Choroid plexus epithelial cell (primary cell): Measurements from ENCODE around the gene CDADC1.
A peak's percentile ranks its signal among the peaks of the same experiment; 100 is the strongest.

Experiments
- DNase-seq: peaks from one replicate; pipeline ENCODE4 v3.0.0-alpha.2; 2010; ENCODE audit warnings: low read depth
- H3K4me3 ChIP-seq: 2 replicates; pipeline ENCODE4 v1.5.1; 2011; ENCODE audit warnings: low read depth, mild to moderate bottlenecking, control low read depth, low read length, moderate library complexity
- TF ChIP-seq, protein P1 (sequence below): conservative IDR thresholded peaks from 2 replicates; pipeline ENCODE4 v1.5.1; 2011; ENCODE audit warnings: low read depth, mild to moderate bottlenecking, control low read depth, inconsistent platforms, low read length, moderate library complexity

Gene CDADC1

DNA sequence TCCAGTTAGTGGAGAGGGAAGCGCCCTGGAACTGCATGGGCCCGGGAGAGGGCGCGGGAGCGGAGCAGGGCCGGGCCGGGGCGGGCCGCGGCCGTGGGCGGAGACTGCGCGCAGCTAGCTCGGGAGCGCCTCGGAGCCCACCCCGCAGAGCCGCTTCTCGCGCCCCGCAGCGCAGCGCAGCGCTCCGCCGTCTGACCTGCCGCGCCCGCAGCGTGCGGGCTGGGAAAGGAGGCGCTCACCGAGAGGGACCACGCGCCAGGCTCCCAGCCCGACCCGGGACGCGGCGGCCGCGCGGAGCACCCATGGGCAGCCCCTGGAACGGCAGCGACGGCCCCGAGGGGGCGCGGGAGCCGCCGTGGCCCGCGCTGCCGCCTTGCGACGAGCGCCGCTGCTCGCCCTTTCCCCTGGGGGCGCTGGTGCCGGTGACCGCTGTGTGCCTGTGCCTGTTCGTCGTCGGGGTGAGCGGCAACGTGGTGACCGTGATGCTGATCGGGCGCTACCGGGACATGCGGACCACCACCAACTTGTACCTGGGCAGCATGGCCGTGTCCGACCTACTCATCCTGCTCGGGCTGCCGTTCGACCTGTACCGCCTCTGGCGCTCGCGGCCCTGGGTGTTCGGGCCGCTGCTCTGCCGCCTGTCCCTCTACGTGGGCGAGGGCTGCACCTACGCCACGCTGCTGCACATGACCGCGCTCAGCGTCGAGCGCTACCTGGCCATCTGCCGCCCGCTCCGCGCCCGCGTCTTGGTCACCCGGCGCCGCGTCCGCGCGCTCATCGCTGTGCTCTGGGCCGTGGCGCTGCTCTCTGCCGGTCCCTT is 27.5 kb upstream of the CDADC1 start, which contains the start of gene MLNR:
MLNR (plus strand) TSS at position 303 of the 820 bp plus-strand sequence; CDS start at position 303, 0 bp downstream.
- H3K4me3 ChIP-seq: peak within 1 kb of the TSS; percentile 18
- no peak for DNase-seq
- TF ChIP-seq, protein P1, sequence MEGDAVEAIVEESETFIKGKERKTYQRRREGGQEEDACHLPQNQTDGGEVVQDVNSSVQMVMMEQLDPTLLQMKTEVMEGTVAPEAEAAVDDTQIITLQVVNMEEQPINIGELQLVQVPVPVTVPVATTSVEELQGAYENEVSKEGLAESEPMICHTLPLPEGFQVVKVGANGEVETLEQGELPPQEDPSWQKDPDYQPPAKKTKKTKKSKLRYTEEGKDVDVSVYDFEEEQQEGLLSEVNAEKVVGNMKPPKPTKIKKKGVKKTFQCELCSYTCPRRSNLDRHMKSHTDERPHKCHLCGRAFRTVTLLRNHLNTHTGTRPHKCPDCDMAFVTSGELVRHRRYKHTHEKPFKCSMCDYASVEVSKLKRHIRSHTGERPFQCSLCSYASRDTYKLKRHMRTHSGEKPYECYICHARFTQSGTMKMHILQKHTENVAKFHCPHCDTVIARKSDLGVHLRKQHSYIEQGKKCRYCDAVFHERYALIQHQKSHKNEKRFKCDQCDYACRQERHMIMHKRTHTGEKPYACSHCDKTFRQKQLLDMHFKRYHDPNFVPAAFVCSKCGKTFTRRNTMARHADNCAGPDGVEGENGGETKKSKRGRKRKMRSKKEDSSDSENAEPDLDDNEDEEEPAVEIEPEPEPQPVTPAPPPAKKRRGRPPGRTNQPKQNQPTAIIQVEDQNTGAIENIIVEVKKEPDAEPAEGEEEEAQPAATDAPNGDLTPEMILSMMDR: no peak

DNA sequence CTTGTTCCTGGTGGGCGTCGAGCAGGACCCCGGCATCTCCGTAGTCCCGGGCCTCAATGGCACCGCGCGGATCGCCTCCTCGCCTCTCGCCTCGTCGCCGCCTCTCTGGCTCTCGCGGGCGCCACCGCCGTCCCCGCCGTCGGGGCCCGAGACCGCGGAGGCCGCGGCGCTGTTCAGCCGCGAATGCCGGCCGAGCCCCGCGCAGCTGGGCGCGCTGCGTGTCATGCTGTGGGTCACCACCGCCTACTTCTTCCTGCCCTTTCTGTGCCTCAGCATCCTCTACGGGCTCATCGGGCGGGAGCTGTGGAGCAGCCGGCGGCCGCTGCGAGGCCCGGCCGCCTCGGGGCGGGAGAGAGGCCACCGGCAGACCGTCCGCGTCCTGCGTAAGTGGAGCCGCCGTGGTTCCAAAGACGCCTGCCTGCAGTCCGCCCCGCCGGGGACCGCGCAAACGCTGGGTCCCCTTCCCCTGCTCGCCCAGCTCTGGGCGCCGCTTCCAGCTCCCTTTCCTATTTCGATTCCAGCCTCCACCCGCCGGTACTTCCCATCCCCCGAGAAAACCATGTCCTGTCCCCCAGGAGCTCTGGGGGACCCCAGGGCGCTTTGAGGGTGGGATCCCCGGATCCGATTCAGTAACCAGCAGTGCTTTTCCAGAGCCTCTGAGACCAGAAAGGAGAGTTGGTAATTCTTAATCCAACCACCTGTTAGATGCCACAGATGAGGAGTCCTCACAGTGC is 26.7 kb upstream of the CDADC1 start:
- DNase-seq: peak; percentile 18
- TF ChIP-seq, protein P1: no peak
- H3K4me3 ChIP-seq: peak overlapping the region; percentile 5

DNA sequence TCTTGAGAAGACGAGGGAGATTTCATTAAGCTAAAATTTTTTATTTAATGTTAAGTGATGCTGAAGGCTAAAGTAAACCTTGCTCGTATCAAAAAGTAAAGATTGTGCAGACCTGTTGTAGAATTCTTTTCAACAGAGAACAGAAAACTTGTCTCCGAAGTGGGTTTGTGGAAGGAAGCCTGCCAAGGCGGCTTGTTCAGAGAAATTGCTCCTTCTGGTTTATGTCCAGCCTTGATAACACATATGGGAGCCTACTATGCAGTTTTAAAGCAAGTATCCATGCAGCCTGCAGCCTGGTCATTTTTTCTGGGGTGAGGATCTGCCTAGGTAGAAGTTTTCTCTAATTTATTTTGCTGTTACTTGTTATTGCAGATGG is 26.1 kb upstream of the CDADC1 start:
- TF ChIP-seq, protein P1: no peak
- DNase-seq: no peak
- H3K4me3 ChIP-seq: no peak overlapping the region

DNA sequence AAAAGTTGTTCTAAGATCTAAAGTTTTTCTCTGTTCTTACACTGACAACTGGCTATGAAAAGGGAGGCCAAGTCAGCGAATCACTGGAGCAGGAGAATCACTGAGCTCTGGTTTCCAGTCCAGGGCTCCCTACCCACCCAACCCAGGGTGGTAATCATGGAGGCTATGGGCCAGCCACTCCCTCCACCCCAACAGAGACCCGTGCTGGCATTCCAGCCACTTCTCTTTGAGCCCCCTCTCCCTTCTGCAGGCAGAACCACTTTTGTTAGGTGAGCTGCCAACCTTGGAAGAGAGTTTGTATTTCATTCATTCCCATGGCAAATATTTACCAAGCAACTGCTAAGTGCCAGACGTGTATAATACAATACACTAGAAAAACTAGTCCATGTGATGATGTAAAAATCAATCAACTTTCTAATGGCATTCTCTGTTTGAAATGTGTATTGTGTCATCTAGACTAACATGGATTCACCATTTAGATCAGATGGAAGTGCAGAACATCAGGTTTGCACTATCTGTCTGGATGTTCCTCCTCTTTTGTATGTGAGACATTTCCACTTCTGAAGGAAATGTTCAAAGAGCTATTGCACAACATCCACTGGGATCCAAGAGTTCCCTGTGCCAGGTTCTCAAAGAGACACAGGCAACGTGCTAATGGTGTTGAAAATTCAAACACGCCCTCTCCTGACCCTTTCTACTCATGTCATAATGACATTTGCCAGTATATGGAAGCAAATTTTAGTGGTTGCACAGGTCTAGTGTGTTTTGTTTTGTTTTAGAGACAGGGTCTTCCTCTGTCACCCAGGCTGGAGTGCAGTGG is 22.3 kb upstream of the CDADC1 start:
- DNase-seq: peak; percentile 27
- TF ChIP-seq, protein P1: no peak
- H3K4me3 ChIP-seq: no peak overlapping the region

DNA sequence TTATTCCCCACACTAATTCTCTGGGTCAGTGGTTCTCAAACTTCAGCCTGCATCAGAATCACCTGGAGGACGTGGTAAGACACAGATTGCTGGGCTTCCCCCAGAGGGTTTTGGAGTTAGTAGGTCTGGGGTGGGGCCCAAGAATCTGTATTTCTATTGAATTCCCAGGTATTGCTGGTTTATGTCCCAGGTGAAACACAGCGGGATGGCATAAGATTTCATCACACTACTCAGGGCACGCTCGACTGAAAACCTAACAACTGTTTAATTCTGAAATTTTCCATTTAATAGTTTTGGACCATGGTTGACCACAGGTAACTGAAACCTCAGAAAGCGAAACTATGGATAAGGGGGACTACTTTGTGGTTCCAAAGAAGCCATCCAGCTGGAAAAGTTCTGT is 21.1 kb upstream of the CDADC1 start:
- TF ChIP-seq, protein P1: no peak
- no peak for DNase-seq
- H3K4me3 ChIP-seq: no peak overlapping the region

DNA sequence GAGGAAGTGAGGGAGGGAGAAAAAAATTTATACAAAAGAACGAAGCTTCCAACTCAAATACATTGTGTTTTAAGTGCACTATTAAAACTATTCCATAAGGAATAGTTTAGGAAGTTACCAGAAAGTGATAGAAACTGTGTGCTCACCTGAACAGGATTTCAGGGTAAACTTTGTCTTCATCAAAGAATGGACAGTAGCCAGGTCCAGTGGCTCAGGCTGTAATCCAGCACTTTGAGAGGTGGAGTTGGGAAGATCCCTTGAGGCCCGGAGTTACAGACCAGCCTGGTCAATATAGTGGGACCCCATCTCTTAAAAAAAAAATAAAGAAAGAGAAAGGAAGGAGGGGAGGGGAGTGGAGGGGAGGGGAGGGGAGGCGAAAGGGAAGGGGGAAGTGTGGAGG is 13.0 kb upstream of the CDADC1 start:
- TF ChIP-seq, protein P1: no peak
- no peak for DNase-seq
- no peak overlapping the region for H3K4me3 ChIP-seq
